SK-N-MC (cell line): ENCODE measurements around the gene SEMG2.

ENCODE experiments used
- EZH2 ChIP-seq: fragments of 200-600 bp; sonication (generic); IDR thresholded peaks from one replicate; pipeline ENCODE4 v1.6.1; 2017; ENCODE audit warnings: antibody characterized with exemption
- POLR2AphosphoS5 ChIP-seq: IDR thresholded peaks from 2 replicates; pipeline ENCODE4 v1.6.1; 2012; ENCODE audit warnings: mild to moderate bottlenecking, low read depth, low read length, borderline replicate concordance

- no peak for TF ChIP-seq EZH2
- no peak for TF ChIP-seq POLR2AphosphoS5
Observed at GRCh38 chr20:45258664-45259063, 37.5 kb downstream of the SEMG2 start.
